T-helper 17 cell (primary cell): ENCODE measurements around the gene POLDIP2. TPM values are rescaled to one million over a fixed set of nuclear protein-coding genes. Genes with fewer than 3 reads are reported as not detected.
A peak's percentile ranks its signal among the peaks of the same experiment; 100 is the strongest.

ENCODE experiments used
- ATAC-seq: fragments of 150-1000 bp; cut with Tn5 transposase; 2 replicates; pipeline ENCODE4 v1.10.0; 2021; ENCODE audit warnings: mild to moderate bottlenecking, moderate library complexity
- DNase-seq, 3 donors: peaks; one replicate each; pipeline versions ENCODE4 v3.0.0 to v3.0.0-alpha.2; 2020 to 2021
- H3K9me3 ChIP-seq: one replicate; pipeline ENCODE4 v1.7.0; 2013; ENCODE audit warnings: low read length, mild to moderate bottlenecking; ENCODE audit not compliant: control insufficient read depth, poor library complexity, severe bottlenecking
- H3K27ac Mint-ChIP-seq: one replicate; pipeline ENCODE4 v1.8.0; 2022; ENCODE audit warnings: mild to moderate bottlenecking, moderate library complexity, mixed read lengths
- H3K27me3 Mint-ChIP-seq: one replicate; pipeline ENCODE4 v1.8.0; 2022; ENCODE audit warnings: mixed read lengths
- H3K36me3 Mint-ChIP-seq: one replicate; pipeline ENCODE4 v1.8.0; 2022; ENCODE audit warnings: low read depth, mixed read lengths
- H3K4me1 Mint-ChIP-seq: one replicate; pipeline ENCODE4 v1.8.0; 2022; ENCODE audit warnings: mild to moderate bottlenecking, mixed read lengths
- H3K4me3 Mint-ChIP-seq: one replicate; pipeline ENCODE4 v1.8.0; 2022; ENCODE audit warnings: mild to moderate bottlenecking, moderate library complexity, mixed read lengths
- total RNA-seq, 4 donors: library from RNA in 2 of 4; stranded (reverse) in 2 of 4; gene quantifications; one replicate each; pipeline ENCODE4 v1.2.3 and lab custom pipeline; 2022 to 2026

Gene POLDIP2
- total RNA-seq, 2 donors from 2014 or later: 24.6 to 30.7 TPM

DNA sequence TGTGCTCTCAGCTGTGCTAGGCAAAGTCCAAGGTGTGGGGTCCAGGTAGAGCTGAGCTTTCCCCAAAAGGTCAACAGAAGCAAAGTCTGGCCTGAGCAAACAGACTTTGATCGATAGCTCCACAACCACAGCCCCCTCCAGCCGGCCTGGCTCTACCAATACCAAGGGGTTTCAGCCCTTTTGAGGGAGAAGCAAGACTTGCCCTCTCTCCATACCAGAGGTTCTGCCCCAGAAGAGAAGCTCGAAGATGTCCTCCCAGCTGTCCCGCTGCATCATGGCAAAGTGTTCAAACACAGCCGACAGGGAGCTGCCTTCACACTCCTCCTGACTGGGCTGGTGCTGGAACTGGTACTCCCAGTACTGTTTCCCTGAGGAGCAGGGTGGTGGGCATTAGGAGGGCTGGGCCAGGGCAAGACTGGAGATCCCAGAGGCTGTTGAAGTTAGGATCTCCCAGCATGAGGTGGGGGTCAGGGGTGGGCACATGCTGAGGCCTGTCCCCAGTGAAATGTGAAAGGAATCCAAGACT lies 11.0 kb upstream of the POLDIP2 start:
- Mint-ChIP-seq H3K27me3 (no peaks in the 10 kb centered on the region), H3K4me3 (no peak overlapping the region), H3K27ac (no peak overlapping the region), H3K4me1 (peaks cover 8% of the 10 kb centered on the region), H3K36me3 (no peaks in the 10 kb centered on the region)
- no peak for DNase-seq
- H3K9me3 ChIP-seq: no peaks in the 10 kb centered on the region
- no peak for ATAC-seq

DNA sequence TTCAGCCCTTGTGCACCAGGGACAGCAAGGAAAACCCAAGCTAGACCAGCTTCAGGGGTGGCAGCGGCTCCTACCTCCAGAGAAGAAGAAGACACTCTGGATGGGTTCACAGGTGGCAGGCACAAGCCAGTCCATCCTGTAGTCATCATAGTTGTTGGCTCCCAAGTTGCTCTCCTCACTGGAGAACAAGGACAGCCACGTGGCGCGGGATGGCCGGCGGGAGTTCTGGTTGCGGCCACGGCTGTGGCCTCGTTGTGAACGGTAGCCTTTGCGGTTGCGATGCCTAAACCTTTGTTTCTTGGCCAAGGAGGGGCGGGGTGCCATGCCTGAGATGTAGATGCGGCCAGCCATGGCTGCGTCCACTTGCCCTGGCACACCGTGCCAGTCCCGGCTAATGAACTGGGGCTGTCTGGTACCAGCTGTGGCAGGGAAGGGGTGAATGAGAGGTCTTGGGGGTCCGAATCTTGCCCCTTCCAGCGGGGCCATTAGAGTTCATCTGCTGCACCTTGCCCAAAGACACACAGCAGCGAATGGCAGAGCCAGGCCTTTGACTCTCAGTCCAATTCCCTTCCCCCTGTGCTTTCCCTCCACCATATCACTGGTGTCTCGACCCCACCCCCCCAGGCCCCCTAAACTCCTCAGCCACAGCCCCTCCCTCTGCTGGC lies 10.4 kb upstream of the POLDIP2 start:
- DNase-seq: no peak

DNA sequence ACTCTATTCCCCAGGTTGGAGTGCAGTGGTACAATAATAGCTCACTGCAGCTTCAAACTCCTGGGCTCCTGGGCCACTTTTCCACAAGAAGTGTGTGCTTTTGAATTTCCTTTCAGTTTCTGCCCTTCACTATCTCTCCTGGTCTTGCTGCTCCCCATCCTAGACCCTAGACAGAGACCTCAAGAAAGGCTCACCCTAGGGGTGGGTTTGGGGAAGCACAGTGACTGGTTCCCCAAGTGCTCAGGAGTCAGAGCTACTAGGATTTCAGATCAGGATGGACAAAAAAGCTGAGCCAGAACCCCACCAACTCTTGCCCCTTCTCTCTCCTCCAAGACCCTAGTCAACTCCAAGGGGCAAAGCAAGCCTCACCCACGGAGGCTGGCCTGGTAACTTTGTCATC lies 9.3 kb upstream of the POLDIP2 start:
- Mint-ChIP-seq H3K27me3 (no peaks in the 10 kb centered on the region), H3K36me3 (no peaks in the 10 kb centered on the region), H3K27ac (no peak overlapping the region), H3K4me1 (peaks cover 3% of the 10 kb centered on the region), H3K4me3 (no peak overlapping the region)
- DNase-seq (no peak), ATAC-seq (no peak)
- no peaks in the 10 kb centered on the region for H3K9me3 ChIP-seq

More for the DNA sequence above, 10.4 kb upstream of the POLDIP2 start:
- H3K4me1 Mint-ChIP-seq: peaks cover 4% of the 10 kb centered on the region
- H3K36me3 Mint-ChIP-seq: no peaks in the 10 kb centered on the region
- no peaks in the 10 kb centered on the region for H3K27me3 Mint-ChIP-seq
- H3K9me3 ChIP-seq: no peaks in the 10 kb centered on the region
- no peak overlapping the region for H3K4me3 Mint-ChIP-seq
- ATAC-seq: no peak
- no peak overlapping the region for H3K27ac Mint-ChIP-seq

DNA sequence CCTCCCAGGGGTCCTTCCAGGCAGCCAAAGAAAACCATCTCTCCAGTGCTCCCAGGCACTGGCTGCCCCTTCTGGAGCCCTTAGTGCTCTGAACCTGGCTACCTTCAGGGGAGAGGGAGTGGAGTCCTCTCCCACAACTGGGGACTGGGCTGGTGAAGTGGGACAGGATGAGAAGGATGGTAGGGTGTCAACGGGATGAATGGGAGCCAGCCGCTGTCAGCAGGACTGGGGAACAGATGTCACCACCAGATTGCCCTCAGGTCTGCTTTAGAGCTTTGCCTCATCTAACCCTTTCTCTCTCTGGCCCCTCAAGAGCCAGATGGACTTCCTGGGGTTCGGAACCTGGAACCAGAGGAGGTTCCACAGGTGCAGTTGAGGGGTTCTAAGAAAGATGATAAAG lies 8.2 kb upstream of the POLDIP2 start:
- Mint-ChIP-seq H3K27ac (no peak overlapping the region), H3K4me3 (no peak overlapping the region), H3K4me1 (no peaks in the 10 kb centered on the region), H3K27me3 (no peaks in the 10 kb centered on the region), H3K36me3 (no peaks in the 10 kb centered on the region)
- no peak for DNase-seq
- H3K9me3 ChIP-seq: no peaks in the 10 kb centered on the region
- no peak for ATAC-seq

- Mint-ChIP-seq H3K36me3 (no peaks in the 10 kb centered on the region), H3K4me1 (no peaks in the 10 kb centered on the region), H3K4me3 (no peak within 1 kb of the TSS), H3K27me3 (no peaks in the 10 kb centered on the region), H3K27ac (no peak within 1 kb of the TSS)
- no peak for ATAC-seq
- no peaks in the 10 kb centered on the region for H3K9me3 ChIP-seq
- DNase-seq: no peak
Measured at GRCh38 chr17:28364665-28365363, 7.5 kb upstream of the POLDIP2 start, which contains the start of gene SEBOX. Gene SEBOX, minus strand, starts transcription at chr17:28365199. Its CDS starts 48 bp downstream, at chr17:28365151.

- Mint-ChIP-seq H3K36me3 (no peaks in the 10 kb centered on the region), H3K4me1 (no peaks in the 10 kb centered on the region), H3K4me3 (no peak overlapping the region), H3K27me3 (no peaks in the 10 kb centered on the region), H3K27ac (no peak overlapping the region)
- DNase-seq (no peak), ATAC-seq (no peak)
- no peaks in the 10 kb centered on the region for H3K9me3 ChIP-seq
Measured at GRCh38 chr17:28363776-28364650, 6.7 kb upstream of the POLDIP2 start.

GRCh38 chr17:28363186-28363585 lies 5.9 kb upstream of the POLDIP2 start:
- ATAC-seq (no peak), DNase-seq (no peak)
- Mint-ChIP-seq H3K4me3 (no peak overlapping the region), H3K27ac (no peak overlapping the region), H3K36me3 (no peaks in the 10 kb centered on the region), H3K4me1 (peaks cover 3% of the 10 kb centered on the region), H3K27me3 (no peaks in the 10 kb centered on the region)
- no peaks in the 10 kb centered on the region for H3K9me3 ChIP-seq

DNA sequence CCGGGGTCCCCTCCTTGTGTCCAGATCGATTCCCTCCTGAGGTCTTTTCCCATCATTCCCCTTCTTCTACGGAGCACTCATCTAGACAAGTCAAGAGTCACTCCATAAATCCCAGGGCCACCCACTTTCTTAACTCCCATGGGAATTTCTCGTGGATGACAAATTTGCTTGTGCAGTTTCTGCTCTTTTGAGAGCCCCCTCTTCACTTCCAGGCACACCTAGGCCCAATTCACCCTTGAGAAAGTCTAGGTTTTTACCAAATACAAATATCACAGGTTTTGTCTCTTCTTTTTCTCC lies 522 bp upstream of the POLDIP2 start:
- Mint-ChIP-seq H3K4me3 (peak overlapping the region; percentile 94), H3K4me1 (peaks cover 26% of the 10 kb centered on the region), H3K27ac (peak overlapping the region; percentile 94), H3K27me3 (no peaks in the 10 kb centered on the region), H3K36me3 (no peaks in the 10 kb centered on the region)
- no peaks in the 10 kb centered on the region for H3K9me3 ChIP-seq
- DNase-seq: no peak
- no peak for ATAC-seq

DNA sequence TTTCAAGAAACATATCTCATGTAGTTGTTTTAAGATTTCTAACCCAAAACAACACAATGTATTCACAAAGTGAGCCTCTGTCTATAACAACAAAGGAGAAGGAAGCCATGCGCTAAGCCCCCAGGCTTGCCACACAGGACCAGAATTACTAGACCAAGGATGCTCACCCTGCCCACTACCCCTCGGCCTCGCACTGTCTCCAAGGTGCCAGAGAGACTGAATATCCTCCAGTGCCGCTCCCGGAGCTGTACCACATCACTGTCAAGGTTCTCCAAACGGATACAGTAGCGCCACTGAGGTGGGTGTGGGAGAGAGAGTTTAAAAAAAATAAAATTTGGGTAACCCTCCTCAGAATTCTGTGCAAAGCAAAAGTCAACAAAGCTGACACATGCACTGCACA lies 7.1 kb downstream of the POLDIP2 start:
- peak overlapping the region; percentile 32 for H3K27ac Mint-ChIP-seq
- H3K4me1 Mint-ChIP-seq: peaks cover 2% of the 10 kb centered on the region
- H3K27me3 Mint-ChIP-seq: no peaks in the 10 kb centered on the region
- DNase-seq (no peak), ATAC-seq (no peak)
- no peaks in the 10 kb centered on the region for H3K9me3 ChIP-seq
- H3K4me3 Mint-ChIP-seq: no peak overlapping the region
- peaks cover 3% of the 10 kb centered on the region for H3K36me3 Mint-ChIP-seq

DNA sequence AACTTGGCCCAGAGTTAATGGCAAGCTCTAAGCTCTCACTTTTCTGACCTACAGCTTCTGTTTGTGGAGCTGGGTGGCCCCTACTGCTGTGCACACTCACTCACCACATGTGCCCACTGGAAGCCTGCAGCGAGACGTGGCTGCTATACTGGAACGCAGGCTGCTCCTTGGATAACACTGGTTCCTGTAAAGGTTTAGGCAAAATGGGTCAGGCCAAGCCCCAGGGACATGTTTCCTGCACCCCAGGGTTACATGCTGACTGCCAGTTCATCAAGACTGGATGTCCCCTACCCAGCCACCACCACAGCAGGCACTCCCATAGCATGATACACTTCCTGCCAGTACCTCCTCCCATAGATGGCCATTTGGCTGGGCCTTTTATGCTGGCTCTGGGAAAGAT lies 8.3 kb downstream of the POLDIP2 start:
- no peak overlapping the region for H3K4me3 Mint-ChIP-seq
- H3K9me3 ChIP-seq: no peaks in the 10 kb centered on the region
- no peak overlapping the region for H3K27ac Mint-ChIP-seq
- H3K4me1 Mint-ChIP-seq: no peaks in the 10 kb centered on the region
- H3K27me3 Mint-ChIP-seq: no peaks in the 10 kb centered on the region
- no peak for ATAC-seq
- peaks cover 3% of the 10 kb centered on the region for H3K36me3 Mint-ChIP-seq
- no peak for DNase-seq

DNA sequence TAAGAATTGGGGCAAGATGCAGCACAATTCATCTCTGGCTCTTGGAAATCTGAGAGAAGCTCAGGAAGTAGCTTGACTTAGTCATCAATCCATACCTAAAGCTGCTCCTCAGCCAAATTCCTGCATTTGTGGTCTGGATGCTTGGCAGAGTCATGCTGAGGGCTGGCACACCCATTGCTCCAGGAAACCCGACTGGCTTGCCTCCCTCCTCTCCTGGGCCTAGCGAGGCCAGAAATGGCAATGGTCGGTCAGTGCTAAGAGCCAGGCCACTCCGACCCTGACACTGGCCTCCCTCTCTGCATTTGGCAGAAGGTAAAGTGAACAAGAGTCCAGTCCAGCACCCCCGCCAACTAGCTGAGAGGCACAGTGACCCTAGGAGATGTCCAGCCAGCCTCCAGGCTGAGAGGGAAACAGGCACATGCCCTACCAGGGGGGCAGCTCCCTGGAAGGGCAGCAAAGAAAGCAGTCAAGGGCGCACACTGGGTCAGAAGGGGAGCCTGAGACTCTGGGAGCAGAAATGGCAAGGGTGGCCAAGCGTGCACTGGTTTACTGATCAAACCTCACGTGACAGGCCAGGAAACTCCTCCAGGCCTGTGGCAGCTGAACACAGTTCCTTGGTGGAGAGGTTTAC lies 10.0 kb downstream of the POLDIP2 start:
- Mint-ChIP-seq H3K36me3 (peaks cover 3% of the 10 kb centered on the region), H3K27ac (no peak overlapping the region)

DNA sequence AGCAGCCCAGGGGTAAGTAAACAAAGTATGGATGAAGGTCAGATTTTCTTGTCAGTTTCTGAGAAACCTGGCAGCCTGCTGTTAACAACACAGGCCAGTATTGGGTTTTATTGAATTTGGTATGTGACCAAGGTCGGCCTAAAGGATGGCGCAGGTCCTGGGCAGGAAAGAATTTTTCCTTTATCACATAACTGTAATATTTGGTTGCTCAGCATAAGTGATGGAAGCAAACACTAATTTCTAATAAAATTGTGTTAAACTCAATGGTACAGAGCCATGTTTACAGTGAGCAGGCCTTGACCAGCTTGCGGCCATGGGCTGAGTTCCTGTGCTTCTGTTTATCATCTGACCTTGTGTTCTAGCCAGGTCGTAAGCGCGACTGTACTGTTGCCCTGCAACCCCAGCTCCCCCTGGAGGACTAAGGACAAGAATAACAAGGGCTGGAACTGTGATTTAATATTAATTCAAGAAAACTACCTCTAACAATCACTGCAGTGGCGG lies 10.5 kb downstream of the POLDIP2 start:
- no peaks in the 10 kb centered on the region for H3K9me3 ChIP-seq
- no peak for ATAC-seq
- Mint-ChIP-seq H3K4me3 (no peak overlapping the region), H3K27me3 (no peaks in the 10 kb centered on the region), H3K36me3 (peaks cover 3% of the 10 kb centered on the region), H3K27ac (no peak overlapping the region), H3K4me1 (no peaks in the 10 kb centered on the region)
- no peak for DNase-seq

More for the DNA sequence above, 10.0 kb downstream of the POLDIP2 start:
- DNase-seq (no peak), ATAC-seq (no peak)
- Mint-ChIP-seq H3K27me3 (no peaks in the 10 kb centered on the region), H3K4me1 (no peaks in the 10 kb centered on the region), H3K4me3 (no peak overlapping the region)
- no peaks in the 10 kb centered on the region for H3K9me3 ChIP-seq

DNA sequence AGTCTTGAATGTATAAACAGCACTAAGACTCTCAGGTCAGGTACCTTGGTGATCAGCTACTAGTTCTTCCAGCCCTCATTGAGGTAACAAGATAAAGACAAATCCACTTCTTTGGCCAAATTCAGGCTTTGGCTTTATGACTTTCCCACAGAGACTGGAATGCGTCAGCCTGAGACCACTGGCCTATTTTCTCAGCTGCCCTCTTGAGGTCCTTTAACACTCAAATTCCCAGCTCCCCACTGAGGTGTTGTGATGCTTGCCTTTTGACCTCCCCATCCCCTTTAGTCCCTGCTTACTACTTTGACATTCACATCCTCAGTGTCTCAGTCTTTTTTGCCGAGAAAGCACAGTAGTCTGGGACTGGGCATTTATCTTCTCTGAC lies 11.1 kb downstream of the POLDIP2 start:
- H3K4me1 Mint-ChIP-seq: no peaks in the 10 kb centered on the region
- H3K36me3 Mint-ChIP-seq: peaks cover 3% of the 10 kb centered on the region
- ATAC-seq (no peak), DNase-seq (no peak)
- no peaks in the 10 kb centered on the region for H3K9me3 ChIP-seq
- H3K27me3 Mint-ChIP-seq: no peaks in the 10 kb centered on the region
- H3K4me3 Mint-ChIP-seq: no peak overlapping the region
- no peak overlapping the region for H3K27ac Mint-ChIP-seq
